Measurements from ENCODE around the gene NUP43.

NUP43 gene

GRCh38 chr6:149734915-149735314 lies 11.4 kb downstream of the NUP43 start:
- TF ChIP-seq, protein P1, sequence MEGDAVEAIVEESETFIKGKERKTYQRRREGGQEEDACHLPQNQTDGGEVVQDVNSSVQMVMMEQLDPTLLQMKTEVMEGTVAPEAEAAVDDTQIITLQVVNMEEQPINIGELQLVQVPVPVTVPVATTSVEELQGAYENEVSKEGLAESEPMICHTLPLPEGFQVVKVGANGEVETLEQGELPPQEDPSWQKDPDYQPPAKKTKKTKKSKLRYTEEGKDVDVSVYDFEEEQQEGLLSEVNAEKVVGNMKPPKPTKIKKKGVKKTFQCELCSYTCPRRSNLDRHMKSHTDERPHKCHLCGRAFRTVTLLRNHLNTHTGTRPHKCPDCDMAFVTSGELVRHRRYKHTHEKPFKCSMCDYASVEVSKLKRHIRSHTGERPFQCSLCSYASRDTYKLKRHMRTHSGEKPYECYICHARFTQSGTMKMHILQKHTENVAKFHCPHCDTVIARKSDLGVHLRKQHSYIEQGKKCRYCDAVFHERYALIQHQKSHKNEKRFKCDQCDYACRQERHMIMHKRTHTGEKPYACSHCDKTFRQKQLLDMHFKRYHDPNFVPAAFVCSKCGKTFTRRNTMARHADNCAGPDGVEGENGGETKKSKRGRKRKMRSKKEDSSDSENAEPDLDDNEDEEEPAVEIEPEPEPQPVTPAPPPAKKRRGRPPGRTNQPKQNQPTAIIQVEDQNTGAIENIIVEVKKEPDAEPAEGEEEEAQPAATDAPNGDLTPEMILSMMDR (conservative IDR thresholded peaks at IDR 0.05), result no peak
- no peak overlapping the region for H3K27ac ChIP-seq

DNA sequence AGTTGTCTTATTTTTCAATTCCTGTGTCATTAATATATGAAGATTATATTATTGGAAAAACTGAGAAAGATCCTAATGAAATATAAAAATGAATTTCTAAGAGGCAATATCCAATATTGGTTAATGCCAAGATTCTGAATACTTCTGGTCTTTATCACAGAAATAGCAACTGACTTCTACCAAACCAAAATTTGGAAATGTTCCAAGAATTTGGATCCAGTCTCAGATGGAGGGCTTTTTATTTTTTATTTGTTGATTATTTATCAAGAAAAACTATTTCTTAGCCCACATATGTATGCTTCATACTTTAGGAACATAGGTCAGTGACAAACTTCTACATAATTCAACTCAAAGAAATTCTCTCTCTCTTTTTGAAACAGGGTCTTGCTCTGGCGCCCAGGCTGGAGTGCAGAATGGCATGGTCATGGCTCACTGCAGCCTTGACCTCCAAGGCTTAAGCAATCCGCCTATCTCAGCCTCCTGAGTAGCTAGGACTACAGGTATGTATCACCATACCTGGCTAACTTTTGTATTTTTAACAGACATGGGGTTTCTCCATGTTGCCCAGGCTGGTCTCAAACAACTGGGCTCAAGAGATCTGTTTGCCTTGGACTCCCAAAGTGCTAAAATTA lies 13.1 kb downstream of the NUP43 start:
- TF ChIP-seq, protein P1 (conservative IDR thresholded peaks at IDR 0.05), result no peak
- H3K27ac ChIP-seq, result no peak overlapping the region

- H3K27ac ChIP-seq, result no peak overlapping the region
- TF ChIP-seq, protein P1 (conservative IDR thresholded peaks at IDR 0.05), result no peak
These were observed 16.5 kb downstream of the NUP43 start for GRCh38 chr6:149729824-149730223.

DNA sequence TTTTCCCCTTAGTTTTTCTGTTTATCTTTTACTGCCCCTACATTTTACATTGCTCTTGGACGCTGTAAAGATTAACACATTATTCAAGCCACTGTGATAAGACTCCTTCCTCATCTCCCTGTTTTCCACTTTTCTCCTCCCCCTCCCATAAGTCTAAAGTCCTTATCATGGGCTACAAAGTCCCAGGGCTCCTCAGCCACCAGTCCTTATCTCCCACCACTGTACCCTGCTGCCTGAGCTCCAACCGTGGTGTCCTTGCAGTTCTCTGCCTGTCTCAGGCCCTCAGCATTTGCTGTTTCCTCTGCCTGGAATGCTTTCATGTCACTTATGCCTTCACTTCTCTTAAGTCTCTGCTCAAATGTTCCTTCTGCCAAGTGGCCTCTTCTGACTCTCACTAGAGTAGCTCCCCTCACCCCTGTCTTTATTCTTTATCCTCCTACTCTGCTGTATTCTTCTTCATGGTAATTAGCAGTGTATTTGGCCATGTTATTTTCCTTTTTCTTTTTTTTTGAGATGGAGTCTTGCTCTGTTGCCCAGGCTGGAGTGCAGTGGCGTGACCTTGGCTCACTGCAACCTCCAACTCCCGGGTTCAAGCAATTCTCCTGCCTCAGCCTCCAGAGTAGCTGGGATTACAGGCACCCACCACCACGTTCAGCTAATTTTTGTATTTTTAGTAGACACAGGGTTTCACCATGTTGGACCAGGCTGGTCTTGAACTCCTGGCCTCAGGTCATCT lies 17.7 kb downstream of the NUP43 start:
- TF ChIP-seq, protein P1 (conservative IDR thresholded peaks at IDR 0.05), result no peak
- no peak overlapping the region for H3K27ac ChIP-seq

- no peak overlapping the region for H3K27ac ChIP-seq
- TF ChIP-seq, protein P1 (conservative IDR thresholded peaks at IDR 0.05), result no peak
These were observed 18.4 kb downstream of the NUP43 start for GRCh38 chr6:149727793-149728498.

DNA sequence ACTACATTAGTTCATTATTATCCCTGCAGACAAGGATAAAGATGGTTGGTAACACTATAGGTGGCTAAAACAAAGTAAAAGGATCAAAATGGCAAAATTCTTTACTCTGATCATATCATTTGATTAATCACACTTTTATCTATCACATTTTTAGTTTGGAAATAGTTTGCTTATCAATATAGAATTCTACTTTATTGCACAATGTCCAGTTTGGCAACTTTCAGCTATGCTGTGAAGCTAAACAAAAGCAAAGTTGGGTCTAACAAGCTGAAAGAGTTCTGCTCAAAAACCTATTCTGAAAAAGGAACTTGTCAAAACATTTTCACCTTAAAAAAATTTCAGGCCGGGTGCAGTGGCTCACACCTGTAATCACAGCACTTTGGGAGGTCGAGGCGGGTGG lies 20.5 kb downstream of the NUP43 start:
- H3K27ac ChIP-seq, result no peak overlapping the region
- TF ChIP-seq, protein P1 (conservative IDR thresholded peaks at IDR 0.05), result no peak

DNA sequence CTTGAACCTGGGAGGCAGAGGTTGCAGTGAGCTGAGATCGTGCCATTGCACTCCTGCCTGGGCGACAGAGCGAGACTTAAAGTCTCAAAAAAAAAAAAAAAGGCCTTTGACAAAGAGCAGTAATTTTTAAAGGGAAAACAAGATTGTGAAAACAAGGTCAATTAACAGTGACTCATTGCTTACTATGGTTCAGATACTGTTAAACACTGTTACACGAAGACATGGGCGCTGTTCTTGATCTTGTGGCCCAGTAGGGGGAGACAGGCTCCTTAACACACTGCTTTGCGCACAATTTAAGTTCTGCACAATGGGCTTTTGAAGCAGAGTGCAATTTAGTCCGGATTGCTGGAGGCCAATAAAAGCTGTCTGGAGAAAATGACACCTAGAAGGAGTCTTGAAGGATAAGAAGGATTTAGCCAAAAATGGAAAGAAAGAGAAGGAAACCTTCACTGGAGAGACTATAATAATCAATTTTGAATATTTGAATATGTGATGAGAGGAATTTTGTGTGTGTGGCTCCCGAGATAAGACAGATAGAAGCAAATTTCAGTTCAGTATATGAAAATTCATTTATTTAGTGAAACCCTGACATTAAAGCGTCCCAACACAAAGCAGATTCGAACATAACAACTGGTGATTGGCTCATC lies 22.4 kb downstream of the NUP43 start:
- H3K27ac ChIP-seq, result no peak overlapping the region
- TF ChIP-seq, protein P1 (conservative IDR thresholded peaks at IDR 0.05), result peak; percentile 88

All from VCaP (cell line).